C4-2B (cell line): ENCODE results near the gene SH2D4B.

Source experiments
- ZFX ChIP-seq: fragments of 450-650 bp; IDR thresholded peaks from 2 replicates; pipeline ENCODE4 v1.6.1; 2017
- TF ChIP-seq, protein P1 (sequence below): fragments of 450-650 bp; conservative IDR thresholded peaks from 2 replicates; pipeline ENCODE4 v1.5.1; 2017; ENCODE audit warnings: mild to moderate bottlenecking

DNA sequence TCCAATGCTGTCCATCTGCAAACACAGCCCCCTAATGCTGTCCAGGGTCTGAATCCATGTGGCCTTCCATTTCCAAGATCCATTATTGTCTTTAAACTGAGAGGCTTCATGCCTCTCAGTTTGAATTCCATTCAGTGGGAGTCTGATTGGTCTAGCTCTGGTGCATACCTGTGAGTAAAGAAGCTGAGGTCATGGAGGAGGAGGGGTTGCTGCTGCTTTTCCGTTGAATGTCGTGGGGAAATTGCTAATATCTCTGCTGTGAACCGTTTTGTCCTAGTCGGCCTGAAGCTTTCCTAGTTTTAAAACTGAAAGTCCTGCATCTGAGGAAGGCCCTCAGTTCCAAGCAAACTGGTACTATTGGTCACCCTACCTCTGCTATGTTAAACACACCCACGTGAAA lies 17.7 kb downstream of the SH2D4B start:
- TF ChIP-seq, protein P1, sequence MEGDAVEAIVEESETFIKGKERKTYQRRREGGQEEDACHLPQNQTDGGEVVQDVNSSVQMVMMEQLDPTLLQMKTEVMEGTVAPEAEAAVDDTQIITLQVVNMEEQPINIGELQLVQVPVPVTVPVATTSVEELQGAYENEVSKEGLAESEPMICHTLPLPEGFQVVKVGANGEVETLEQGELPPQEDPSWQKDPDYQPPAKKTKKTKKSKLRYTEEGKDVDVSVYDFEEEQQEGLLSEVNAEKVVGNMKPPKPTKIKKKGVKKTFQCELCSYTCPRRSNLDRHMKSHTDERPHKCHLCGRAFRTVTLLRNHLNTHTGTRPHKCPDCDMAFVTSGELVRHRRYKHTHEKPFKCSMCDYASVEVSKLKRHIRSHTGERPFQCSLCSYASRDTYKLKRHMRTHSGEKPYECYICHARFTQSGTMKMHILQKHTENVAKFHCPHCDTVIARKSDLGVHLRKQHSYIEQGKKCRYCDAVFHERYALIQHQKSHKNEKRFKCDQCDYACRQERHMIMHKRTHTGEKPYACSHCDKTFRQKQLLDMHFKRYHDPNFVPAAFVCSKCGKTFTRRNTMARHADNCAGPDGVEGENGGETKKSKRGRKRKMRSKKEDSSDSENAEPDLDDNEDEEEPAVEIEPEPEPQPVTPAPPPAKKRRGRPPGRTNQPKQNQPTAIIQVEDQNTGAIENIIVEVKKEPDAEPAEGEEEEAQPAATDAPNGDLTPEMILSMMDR: no peak
- no peak for TF ChIP-seq ZFX
